ENCODE data around the gene SLC38A4.

DNA sequence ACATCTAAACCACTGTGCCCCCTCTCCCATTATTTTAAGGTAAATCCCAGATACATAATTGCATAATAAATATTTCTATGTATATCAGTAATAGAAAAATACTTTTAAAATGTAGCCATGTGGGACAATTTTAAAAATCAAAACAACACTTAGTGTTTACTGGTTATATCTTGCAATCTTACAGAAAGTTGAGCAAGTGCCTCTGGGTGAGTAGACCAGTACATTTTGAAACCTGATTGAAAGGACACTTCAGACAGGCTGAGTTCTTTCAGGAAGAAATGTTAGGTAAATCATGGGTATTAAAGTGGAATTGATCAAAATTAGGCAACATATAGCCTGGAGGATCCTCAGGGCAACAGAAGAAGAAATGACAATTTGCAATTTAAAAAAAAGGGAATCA, 7.2 kb downstream of the SLC38A4 start:
- TF ChIP-seq, protein P1, sequence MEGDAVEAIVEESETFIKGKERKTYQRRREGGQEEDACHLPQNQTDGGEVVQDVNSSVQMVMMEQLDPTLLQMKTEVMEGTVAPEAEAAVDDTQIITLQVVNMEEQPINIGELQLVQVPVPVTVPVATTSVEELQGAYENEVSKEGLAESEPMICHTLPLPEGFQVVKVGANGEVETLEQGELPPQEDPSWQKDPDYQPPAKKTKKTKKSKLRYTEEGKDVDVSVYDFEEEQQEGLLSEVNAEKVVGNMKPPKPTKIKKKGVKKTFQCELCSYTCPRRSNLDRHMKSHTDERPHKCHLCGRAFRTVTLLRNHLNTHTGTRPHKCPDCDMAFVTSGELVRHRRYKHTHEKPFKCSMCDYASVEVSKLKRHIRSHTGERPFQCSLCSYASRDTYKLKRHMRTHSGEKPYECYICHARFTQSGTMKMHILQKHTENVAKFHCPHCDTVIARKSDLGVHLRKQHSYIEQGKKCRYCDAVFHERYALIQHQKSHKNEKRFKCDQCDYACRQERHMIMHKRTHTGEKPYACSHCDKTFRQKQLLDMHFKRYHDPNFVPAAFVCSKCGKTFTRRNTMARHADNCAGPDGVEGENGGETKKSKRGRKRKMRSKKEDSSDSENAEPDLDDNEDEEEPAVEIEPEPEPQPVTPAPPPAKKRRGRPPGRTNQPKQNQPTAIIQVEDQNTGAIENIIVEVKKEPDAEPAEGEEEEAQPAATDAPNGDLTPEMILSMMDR (IDR thresholded peaks at IDR 0.05; ENCODE audit: borderline replicate concordance, extremely low read depth, low read length, poor library complexity, severe bottlenecking): no peak
- no peak for TF ChIP-seq EZH2 (IDR thresholded peaks at IDR 0.05; ENCODE audit: borderline replicate concordance, low read depth, low read length, severe bottlenecking)

Data from DND-41 (cell line).